Activated naive CD4-positive, alpha-beta T cell treated with anti-CD3 and anti-CD28 coated beads, Interleukin-2, amount 50 U/mL, for 24 hours (primary cell): ENCODE measurements around the gene EED.
"Not testable (repeated sequence)": the region's sequence is repeated elsewhere in the genome, so short reads cannot be mapped to it uniquely, and the experiment has no call there.

Experiments
- H3K27ac Mint-ChIP-seq: one replicate; pipeline ENCODE4 v1.8.0; 2021; ENCODE audit warnings: mild to moderate bottlenecking, mixed read lengths
- H3K27me3 Mint-ChIP-seq: one replicate; pipeline ENCODE4 v1.8.0; 2021; ENCODE audit warnings: mixed read lengths
- H3K36me3 Mint-ChIP-seq: one replicate; pipeline ENCODE4 v1.8.0; 2021; ENCODE audit warnings: mixed read lengths
- H3K4me1 Mint-ChIP-seq: one replicate; pipeline ENCODE4 v1.8.0; 2021; ENCODE audit warnings: mixed read lengths
- H3K4me3 Mint-ChIP-seq: one replicate; pipeline ENCODE4 v1.8.0; 2021; ENCODE audit warnings: mild to moderate bottlenecking, mixed read lengths
- H3K9me3 Mint-ChIP-seq: one replicate; pipeline ENCODE4 v1.8.0; 2021; ENCODE audit warnings: mixed read lengths

The EED gene

GRCh38 chr11:86209806-86210657 lies 34.5 kb upstream of the EED start:
- no peak overlapping the region for H3K4me3 Mint-ChIP-seq
- peaks cover 2% of the 10 kb centered on the region for H3K36me3 Mint-ChIP-seq
- no peaks in the 10 kb centered on the region for H3K27me3 Mint-ChIP-seq
- peaks cover 17% of the 10 kb centered on the region for H3K4me1 Mint-ChIP-seq
- no peak overlapping the region for H3K27ac Mint-ChIP-seq
- H3K9me3 Mint-ChIP-seq = peaks cover 4% of the 10 kb centered on the region

DNA sequence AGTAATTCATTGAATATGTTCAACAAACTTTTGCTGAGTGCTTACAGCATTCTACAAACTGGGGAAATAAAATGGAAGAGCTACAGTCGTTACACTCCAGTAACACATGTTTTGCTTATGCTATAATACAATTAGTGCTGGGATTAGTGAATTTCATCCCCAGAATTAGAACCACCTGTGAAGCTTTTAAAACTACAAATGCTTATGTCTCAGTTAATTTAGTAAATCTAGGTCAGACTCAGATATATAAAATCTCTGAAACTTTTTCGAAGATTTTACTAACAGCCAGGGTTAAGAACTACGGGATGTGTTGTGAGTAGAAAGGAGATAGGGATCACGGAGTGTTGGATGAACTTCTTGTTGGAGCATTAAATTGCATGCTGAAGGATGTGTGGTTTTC lies 33.7 kb upstream of the EED start:
- H3K4me1 Mint-ChIP-seq = peaks cover 23% of the 10 kb centered on the region
- H3K27me3 Mint-ChIP-seq = no peaks in the 10 kb centered on the region
- peaks cover 2% of the 10 kb centered on the region for H3K36me3 Mint-ChIP-seq
- no peak overlapping the region for H3K27ac Mint-ChIP-seq
- H3K4me3 Mint-ChIP-seq = no peak overlapping the region
- H3K9me3 Mint-ChIP-seq = peaks cover 4% of the 10 kb centered on the region

GRCh38 chr11:86211619-86212018 lies 32.9 kb upstream of the EED start:
- Mint-ChIP-seq H3K36me3 (peaks cover 2% of the 10 kb centered on the region), H3K27me3 (no peaks in the 10 kb centered on the region), H3K9me3 (peaks cover 4% of the 10 kb centered on the region), H3K4me3 (no peak overlapping the region), H3K4me1 (peaks cover 26% of the 10 kb centered on the region), H3K27ac (no peak overlapping the region)

GRCh38 chr11:86212019-86212611 lies 32.4 kb upstream of the EED start:
- Mint-ChIP-seq H3K4me3 (no peak overlapping the region), H3K4me1 (peaks cover 26% of the 10 kb centered on the region), H3K27me3 (no peaks in the 10 kb centered on the region), H3K36me3 (peaks cover 2% of the 10 kb centered on the region), H3K9me3 (peaks cover 4% of the 10 kb centered on the region), H3K27ac (no peak overlapping the region)

- Mint-ChIP-seq H3K4me3 (peak overlapping the region; percentile 75), H3K9me3 (peaks cover 4% of the 10 kb centered on the region), H3K36me3 (peaks cover 2% of the 10 kb centered on the region), H3K27me3 (no peaks in the 10 kb centered on the region), H3K27ac (peak overlapping the region; percentile 94), H3K4me1 (peaks cover 42% of the 10 kb centered on the region)
Measured at GRCh38 chr11:86214710-86215109, 29.8 kb upstream of the EED start.

GRCh38 chr11:86218125-86219084 lies 26.1 kb upstream of the EED start:
- peaks cover 4% of the 10 kb centered on the region for H3K9me3 Mint-ChIP-seq
- H3K27me3 Mint-ChIP-seq = peaks cover 5% of the 10 kb centered on the region
- H3K4me1 Mint-ChIP-seq = peaks cover 46% of the 10 kb centered on the region
- H3K4me3 Mint-ChIP-seq = peak overlapping the region; percentile 69
- peaks cover 2% of the 10 kb centered on the region for H3K36me3 Mint-ChIP-seq
- peak overlapping the region; percentile 94 for H3K27ac Mint-ChIP-seq

DNA sequence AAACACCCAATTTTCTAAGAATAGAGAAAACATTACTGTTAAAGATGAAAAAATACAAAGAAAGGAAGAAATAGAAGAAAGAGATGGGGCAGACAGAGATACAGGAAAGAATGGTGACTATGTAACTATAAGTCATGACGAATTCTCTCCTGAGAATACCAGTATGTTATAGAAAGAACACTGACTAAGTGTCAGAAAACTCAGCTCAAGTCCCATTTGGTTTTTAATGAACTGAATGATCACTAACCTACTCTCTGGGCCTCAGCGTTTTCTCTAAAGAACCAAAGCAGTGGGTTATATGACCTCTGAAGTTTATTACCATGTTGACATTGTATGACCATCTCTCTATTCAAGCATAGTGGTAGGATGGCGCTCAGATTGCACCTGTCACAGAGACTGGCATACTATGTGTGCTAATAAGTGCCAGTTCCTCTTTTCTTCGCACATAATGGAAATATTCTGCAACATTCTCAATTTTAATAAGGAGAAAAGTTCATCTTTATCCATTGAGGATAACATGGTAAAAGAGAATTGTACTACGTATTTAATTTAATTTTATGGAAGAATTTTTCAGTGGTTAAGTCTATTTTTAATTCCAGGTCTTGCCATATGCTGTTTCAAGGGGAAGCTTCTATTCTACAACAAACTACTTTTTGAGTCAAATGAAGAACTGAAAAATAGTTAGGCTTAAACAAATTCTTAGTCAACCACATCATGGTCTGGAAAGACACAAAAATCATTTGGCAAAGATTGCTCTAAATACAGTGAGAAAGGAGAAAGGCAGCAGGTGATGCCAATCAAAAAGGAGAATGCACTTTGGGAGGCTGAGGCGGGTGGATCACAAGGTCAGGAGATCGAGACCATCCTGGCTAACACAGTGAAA lies 25.0 kb upstream of the EED start:
- Mint-ChIP-seq H3K4me3 (peak overlapping the region; percentile 69), H3K36me3 (peaks cover 5% of the 10 kb centered on the region), H3K4me1 (peaks cover 44% of the 10 kb centered on the region)

DNA sequence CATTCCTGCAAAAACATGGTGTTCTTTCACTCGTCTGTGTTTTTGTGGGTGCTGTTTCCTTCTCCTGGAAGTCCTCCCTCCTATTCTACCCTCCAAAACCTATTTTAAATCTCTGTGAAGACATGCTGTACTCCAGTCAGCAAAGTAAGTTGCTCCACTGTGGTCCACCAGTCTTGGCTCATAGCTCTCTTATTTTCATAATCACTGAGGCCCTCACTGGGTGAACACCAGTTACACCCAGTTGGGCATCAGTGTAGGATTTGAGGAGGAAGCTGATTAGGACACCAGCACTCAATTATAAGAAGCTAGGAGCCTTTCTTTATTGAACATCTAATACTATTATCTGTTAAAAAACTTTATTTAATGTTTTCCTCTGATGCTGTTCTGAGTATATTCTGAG lies 23.9 kb upstream of the EED start:
- peak overlapping the region; percentile 80 for H3K27ac Mint-ChIP-seq
- peaks cover 5% of the 10 kb centered on the region for H3K27me3 Mint-ChIP-seq
- peaks cover 36% of the 10 kb centered on the region for H3K4me1 Mint-ChIP-seq
- peaks cover 4% of the 10 kb centered on the region for H3K36me3 Mint-ChIP-seq
- no peak overlapping the region for H3K4me3 Mint-ChIP-seq
- H3K9me3 Mint-ChIP-seq = peaks cover 8% of the 10 kb centered on the region

More for the DNA sequence above, 25.0 kb upstream of the EED start:
- Mint-ChIP-seq H3K27ac (peak overlapping the region; percentile 94), H3K9me3 (peaks cover 10% of the 10 kb centered on the region), H3K27me3 (peaks cover 5% of the 10 kb centered on the region)

- peaks cover 5% of the 10 kb centered on the region for H3K27me3 Mint-ChIP-seq
- H3K4me1 Mint-ChIP-seq = peaks cover 37% of the 10 kb centered on the region
- H3K9me3 Mint-ChIP-seq = peaks cover 8% of the 10 kb centered on the region
- peaks cover 4% of the 10 kb centered on the region for H3K36me3 Mint-ChIP-seq
- no peak overlapping the region for H3K4me3 Mint-ChIP-seq
- H3K27ac Mint-ChIP-seq = no peak overlapping the region
Measured at GRCh38 chr11:86222081-86222480, 22.5 kb upstream of the EED start.

GRCh38 chr11:86224575-86224974 lies 20.0 kb upstream of the EED start:
- H3K27ac Mint-ChIP-seq, H3K36me3 Mint-ChIP-seq, H3K9me3 Mint-ChIP-seq, H3K27me3 Mint-ChIP-seq, H3K4me3 Mint-ChIP-seq: not testable (repeated sequence)
- H3K4me1 Mint-ChIP-seq = peaks cover 46% of the 10 kb centered on the region

DNA sequence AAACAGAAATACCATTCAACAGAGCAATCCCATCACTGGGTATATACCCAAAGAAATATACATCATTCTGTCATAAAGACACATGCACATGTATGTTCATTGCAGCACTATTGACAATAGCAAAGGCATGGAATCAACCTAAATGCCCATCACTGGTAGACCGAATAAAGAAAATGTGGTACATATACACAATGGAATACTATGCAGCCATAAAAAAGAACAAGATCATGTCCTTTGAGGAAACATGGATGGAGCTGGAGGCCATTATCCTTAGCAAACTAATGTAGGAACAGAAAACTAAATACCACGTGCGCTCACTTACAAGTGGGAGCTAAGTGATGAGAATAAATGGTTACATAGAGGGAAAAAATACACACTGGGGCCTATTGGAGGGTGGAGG lies 19.2 kb upstream of the EED start:
- Mint-ChIP-seq H3K4me1 (peaks cover 49% of the 10 kb centered on the region), H3K27ac (peak overlapping the region; percentile 71)
- H3K27me3 Mint-ChIP-seq, H3K36me3 Mint-ChIP-seq, H3K4me3 Mint-ChIP-seq, H3K9me3 Mint-ChIP-seq: not testable (repeated sequence)

DNA sequence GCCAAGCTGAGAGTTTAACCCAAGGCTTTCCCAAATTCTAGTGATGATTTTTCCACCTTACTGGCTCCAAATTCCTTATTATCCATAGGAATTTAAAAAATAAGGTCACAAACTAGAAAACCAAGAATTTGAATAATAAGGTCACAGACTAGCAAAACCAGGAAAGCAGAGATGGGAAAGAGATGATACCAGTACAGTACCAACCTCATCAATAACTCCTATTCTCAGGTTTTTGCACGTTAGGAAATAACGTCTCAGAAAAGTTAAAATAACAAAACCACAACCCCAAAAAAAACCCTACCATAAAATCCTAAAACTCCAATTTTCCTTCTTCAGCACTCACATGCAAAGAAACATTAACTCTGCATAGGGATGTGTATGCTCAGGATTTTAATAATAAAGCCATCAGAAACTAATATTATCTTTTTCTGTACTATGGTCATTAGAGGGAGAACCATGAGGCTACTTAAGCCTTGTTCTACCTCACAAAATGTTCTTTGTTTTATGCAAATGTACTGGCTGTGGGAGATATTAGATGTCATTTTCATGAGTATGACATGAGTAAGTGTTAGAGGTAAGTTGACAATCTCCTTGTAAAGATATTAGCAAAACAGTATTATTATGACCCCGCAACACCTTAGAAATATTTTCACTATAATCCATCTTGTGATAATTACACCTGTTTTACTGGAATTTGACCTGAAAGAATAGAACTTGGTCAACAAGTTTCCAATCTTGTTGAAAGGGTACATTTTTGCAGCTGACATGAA lies 16.1 kb upstream of the EED start:
- Mint-ChIP-seq H3K27me3 (no peaks in the 10 kb centered on the region), H3K9me3 (peaks cover 8% of the 10 kb centered on the region), H3K4me3 (peak overlapping the region; percentile 61), H3K27ac (peak overlapping the region; percentile 89), H3K36me3 (peaks cover 4% of the 10 kb centered on the region), H3K4me1 (peaks cover 55% of the 10 kb centered on the region)

DNA sequence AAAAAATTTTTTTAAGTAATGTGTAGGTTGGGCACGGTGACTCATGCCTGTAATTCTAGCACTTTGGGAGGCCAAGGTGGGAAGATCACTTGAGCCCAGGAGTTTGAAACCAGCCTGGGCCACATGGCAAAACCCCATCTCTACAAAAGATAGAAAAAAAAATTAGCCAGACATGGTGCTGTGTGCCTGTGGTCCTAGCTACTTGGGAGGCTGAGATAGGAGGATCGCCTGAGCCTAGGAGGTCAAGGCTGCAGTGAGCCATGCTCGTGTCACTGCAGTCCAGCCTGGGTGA lies 15.6 kb upstream of the EED start:
- peak overlapping the region; percentile 89 for H3K27ac Mint-ChIP-seq
- H3K27me3 Mint-ChIP-seq, H3K36me3 Mint-ChIP-seq, H3K9me3 Mint-ChIP-seq: not testable (repeated sequence)
- peak overlapping the region; percentile 61 for H3K4me3 Mint-ChIP-seq
- H3K4me1 Mint-ChIP-seq = peaks cover 55% of the 10 kb centered on the region

DNA sequence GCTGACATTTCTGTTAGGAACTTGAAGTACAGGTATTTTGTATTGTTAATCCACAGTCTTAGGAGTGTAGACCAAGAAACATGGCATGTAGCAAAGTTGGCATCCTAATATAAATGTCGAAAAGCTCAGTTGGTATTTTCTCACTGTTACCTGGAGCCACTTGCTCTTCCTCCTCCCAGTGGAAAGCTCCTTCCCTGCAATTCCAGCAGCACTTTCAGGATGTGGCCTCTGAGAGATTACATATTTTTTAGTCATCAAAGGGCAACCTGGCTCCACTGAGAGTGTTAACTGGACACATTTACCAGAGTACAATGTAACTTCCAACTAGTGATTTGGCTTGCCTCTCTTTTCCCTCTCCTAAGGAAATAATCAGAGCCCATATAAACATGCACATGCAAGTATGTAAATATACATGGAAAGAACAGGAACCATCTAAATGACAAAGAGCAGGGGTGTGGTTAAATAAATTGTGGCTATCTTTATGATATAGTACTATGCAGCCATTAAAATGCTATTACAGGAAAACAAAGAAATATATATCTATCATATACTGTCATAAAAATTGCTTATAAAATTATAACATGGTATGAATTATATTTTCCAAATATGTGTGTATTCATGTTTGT lies 14.3 kb upstream of the EED start:
- H3K9me3 Mint-ChIP-seq = no peaks in the 10 kb centered on the region
- peaks cover 55% of the 10 kb centered on the region for H3K4me1 Mint-ChIP-seq
- peak overlapping the region; percentile 32 for H3K4me3 Mint-ChIP-seq
- H3K27ac Mint-ChIP-seq = peak overlapping the region; percentile 83
- H3K36me3 Mint-ChIP-seq = no peaks in the 10 kb centered on the region
- H3K27me3 Mint-ChIP-seq = no peaks in the 10 kb centered on the region
